Breast epithelium (tissue), 4 donors: ENCODE measurements around the gene KSR2. TPM values are rescaled to one million over a fixed set of nuclear protein-coding genes. Genes with fewer than 3 reads are reported as not detected.

Source experiments
- DNase-seq, 2 donors: peaks; one replicate each; pipeline ENCODE4 v3.0.0-alpha.2; 2019; ENCODE audit warnings: low spot score in 2 of 2
- H3K27ac ChIP-seq, 2 donors: fragments of 200-600 bp; sonication (generic) in 1 of 2; one replicate each; pipeline ENCODE4 v1.5.1; 2016 to 2019; ENCODE audit warnings: mild to moderate bottlenecking in 1 of 2
- H3K27me3 ChIP-seq, 2 donors: fragments of 200-600 bp; sonication (generic) in 1 of 2; one replicate each; pipeline versions ENCODE4 v1.5.1 to v1.6.0; 2017 to 2019; ENCODE audit warnings: control low read depth in 1 of 2, mild to moderate bottlenecking in 1 of 2
- H3K36me3 ChIP-seq: fragments of 200-600 bp; one replicate; pipeline ENCODE4 v1.5.1; 2019
- H3K4me1 ChIP-seq, 2 donors: fragments of 200-600 bp; sonication (generic); one replicate each; pipeline ENCODE4 v1.5.1; 2016 to 2019; ENCODE audit warnings: control low read depth in 1 of 2
- H3K4me3 ChIP-seq, 3 donors: fragments of 200-600 bp; sonication (generic); 1 replicate in 2 of 3; 2 replicates in 1 of 3; pipeline ENCODE4 v1.5.1; 2016 to 2019; ENCODE audit warnings: mild to moderate bottlenecking in 3 of 3, moderate library complexity in 2 of 3
- H3K9me3 ChIP-seq, 2 donors: fragments of 200-600 bp; sonication (generic) in 1 of 2; one replicate each; pipeline ENCODE4 v1.5.1; 2016 to 2019; ENCODE audit warnings: control low read depth in 1 of 2
- CTCF ChIP-seq, 3 donors: fragments of 450-650 bp; IDR thresholded peaks; one replicate each; pipeline ENCODE4 v1.5.1; 2016 to 2017; ENCODE audit warnings: antibody characterized with exemption in 3 of 3, mild to moderate bottlenecking in 3 of 3, moderate library complexity in 3 of 3
- POLR2A ChIP-seq: fragments of 450-650 bp; IDR thresholded peaks from one replicate; pipeline ENCODE4 v1.6.1; 2016; ENCODE audit warnings: antibody characterized with exemption, mild to moderate bottlenecking, moderate library complexity
- POLR2AphosphoS5 ChIP-seq, 3 donors: sonication (generic); formaldehyde crosslinking; IDR thresholded peaks; one replicate each; pipeline ENCODE4 v1.6.1; 2017; ENCODE audit warnings: antibody characterized with exemption in 3 of 3
- intact Hi-C: fragments of 100-400 bp; cut with DNase I; formaldehyde crosslinking; loops from one replicate; pipeline ENCODE4 v1.15.1; 2023; ENCODE audit warnings: low total_unique reads
- total RNA-seq, 3 donors: library from RNA; depleted of rRNA; stranded (reverse); fragments of >200 nt; gene quantifications; one replicate each; pipeline ENCODE4 v1.1.0, GENCODE V29; 2016

Gene KSR2
- total RNA-seq, 3 donors from 2014 or later: under 0.01 to 1.9 (median 0.33) TPM

- H3K27me3 ChIP-seq: no peaks in the 10 kb centered on the region
Measured at GRCh38 chr12:117572755-117573154, 396.0 kb downstream of the KSR2 start.

GRCh38 chr12:117571321-117571720, 397.5 kb downstream of the KSR2 start:
- H3K9me3 ChIP-seq: no peaks in the 10 kb centered on the region
- DNase-seq: no peak
- H3K36me3 ChIP-seq: no peaks in the 10 kb centered on the region
- H3K4me1 ChIP-seq: no peaks in the 10 kb centered on the region
- intact Hi-C loops: no loop called here
- no peaks in the 10 kb centered on the region for H3K27me3 ChIP-seq
- TF ChIP-seq CTCF (IDR thresholded peaks at IDR 0.05) (no peak), POLR2AphosphoS5 (IDR thresholded peaks at IDR 0.05) (no peak), POLR2A (no peak)
- H3K27ac ChIP-seq: no peak overlapping the region
- H3K4me3 ChIP-seq: no peak overlapping the region

More at GRCh38 chr12:117572755-117573154, 396.0 kb downstream of the KSR2 start:
- no peak for DNase-seq
- H3K27ac ChIP-seq: no peak overlapping the region
- H3K4me3 ChIP-seq: no peak overlapping the region
- TF ChIP-seq POLR2A (no peak), CTCF (IDR thresholded peaks at IDR 0.05) (no peak), POLR2AphosphoS5 (IDR thresholded peaks at IDR 0.05) (no peak)
- no peaks in the 10 kb centered on the region for H3K9me3 ChIP-seq
- no peaks in the 10 kb centered on the region for H3K36me3 ChIP-seq
- intact Hi-C loops: no loop called here
- H3K4me1 ChIP-seq: no peaks in the 10 kb centered on the region

GRCh38 chr12:117570608-117571007, 398.2 kb downstream of the KSR2 start:
- Histone ChIP-seq H3K4me1 (no peaks in the 10 kb centered on the region), H3K36me3 (no peaks in the 10 kb centered on the region), H3K9me3 (no peaks in the 10 kb centered on the region), H3K4me3 (no peak overlapping the region), H3K27ac (no peak overlapping the region), H3K27me3 (no peaks in the 10 kb centered on the region)
- intact Hi-C loops: no loop called here
- TF ChIP-seq POLR2AphosphoS5 (IDR thresholded peaks at IDR 0.05) (no peak), POLR2A (no peak), CTCF (IDR thresholded peaks at IDR 0.05) (no peak)
- no peak for DNase-seq

GRCh38 chr12:117567644-117568216, 401.1 kb downstream of the KSR2 start:
- no peak overlapping the region for H3K27ac ChIP-seq
- no peaks in the 10 kb centered on the region for H3K9me3 ChIP-seq
- TF ChIP-seq CTCF (IDR thresholded peaks at IDR 0.05) (no peak), POLR2AphosphoS5 (IDR thresholded peaks at IDR 0.05) (no peak), POLR2A (no peak)
- no peaks in the 10 kb centered on the region for H3K36me3 ChIP-seq
- no peak overlapping the region for H3K4me3 ChIP-seq
- intact Hi-C loops: no loop called here
- no peaks in the 10 kb centered on the region for H3K4me1 ChIP-seq
- DNase-seq: no peak
- H3K27me3 ChIP-seq: no peaks in the 10 kb centered on the region

- H3K9me3 ChIP-seq: no peaks in the 10 kb centered on the region
- no peaks in the 10 kb centered on the region for H3K4me1 ChIP-seq
- no peak for TF ChIP-seq POLR2A
- TF ChIP-seq CTCF (IDR thresholded peaks at IDR 0.05): no peak
- no peak for TF ChIP-seq POLR2AphosphoS5 (IDR thresholded peaks at IDR 0.05)
- no peaks in the 10 kb centered on the region for H3K36me3 ChIP-seq
- DNase-seq: no peak
- no peak overlapping the region for H3K4me3 ChIP-seq
- H3K27ac ChIP-seq: no peak overlapping the region
- intact Hi-C loops: no loop called here
- no peaks in the 10 kb centered on the region for H3K27me3 ChIP-seq
Measured at GRCh38 chr12:117564881-117565280, 403.9 kb downstream of the KSR2 start.
